SW 1271 (cell line): ENCODE results near the gene CRISP1.
"Not testable (repeated sequence)": the region's sequence is repeated elsewhere in the genome, so short reads cannot be mapped to it uniquely, and the experiment has no call there.

Experiments
- DNase-seq, 2 experiments: peaks; one replicate each; lab custom pipeline; 2025; lab: John Stamatoyannopoulos, UW

CRISP1 gene

GRCh38 chr6:49839957-49840356 is 26.4 kb downstream of the CRISP1 start:
- DNase-seq: no peak

DNA sequence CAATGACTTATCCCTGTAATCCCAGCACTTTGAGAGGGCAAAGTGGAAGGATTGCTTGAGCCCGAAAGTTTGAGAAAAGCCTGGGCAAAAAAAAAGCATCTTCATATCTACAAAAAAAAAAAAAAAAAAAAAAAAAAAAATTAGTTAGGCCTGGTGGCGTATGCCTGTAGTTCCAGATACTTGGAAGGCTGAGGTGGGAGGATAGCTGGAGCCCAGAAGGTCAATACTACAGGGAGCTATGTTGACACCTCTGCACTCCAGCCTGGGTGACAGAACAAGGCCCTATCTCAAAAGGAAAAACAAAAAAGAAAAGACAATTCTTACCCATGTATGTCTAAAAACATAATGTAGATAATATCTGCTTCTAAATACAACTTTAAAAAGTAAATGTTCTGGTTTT is 27.2 kb downstream of the CRISP1 start:
- no peak for DNase-seq

DNA sequence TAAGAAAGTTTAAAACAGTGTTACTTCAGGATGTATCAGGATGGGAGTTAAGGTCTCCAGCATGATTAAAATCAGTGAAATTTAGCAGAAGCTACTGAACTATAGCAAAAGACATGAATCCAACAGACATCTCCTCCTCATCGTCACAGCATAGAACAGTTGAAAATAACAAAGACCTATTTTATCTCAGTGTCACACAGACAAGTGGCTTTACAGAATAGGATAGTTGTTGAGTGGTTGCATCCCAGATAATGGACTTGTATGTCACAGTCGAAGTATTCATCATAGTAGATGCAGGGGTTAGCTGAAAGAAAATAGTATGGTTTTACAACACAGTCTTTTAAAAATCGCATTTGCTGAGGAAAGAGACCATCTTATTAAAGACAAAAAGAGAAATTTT is 31.2 kb downstream of the CRISP1 start:
- no peak for DNase-seq

- no peak for DNase-seq
These were observed 32.9 kb downstream of the CRISP1 start for GRCh38 chr6:49833386-49833785.

DNA sequence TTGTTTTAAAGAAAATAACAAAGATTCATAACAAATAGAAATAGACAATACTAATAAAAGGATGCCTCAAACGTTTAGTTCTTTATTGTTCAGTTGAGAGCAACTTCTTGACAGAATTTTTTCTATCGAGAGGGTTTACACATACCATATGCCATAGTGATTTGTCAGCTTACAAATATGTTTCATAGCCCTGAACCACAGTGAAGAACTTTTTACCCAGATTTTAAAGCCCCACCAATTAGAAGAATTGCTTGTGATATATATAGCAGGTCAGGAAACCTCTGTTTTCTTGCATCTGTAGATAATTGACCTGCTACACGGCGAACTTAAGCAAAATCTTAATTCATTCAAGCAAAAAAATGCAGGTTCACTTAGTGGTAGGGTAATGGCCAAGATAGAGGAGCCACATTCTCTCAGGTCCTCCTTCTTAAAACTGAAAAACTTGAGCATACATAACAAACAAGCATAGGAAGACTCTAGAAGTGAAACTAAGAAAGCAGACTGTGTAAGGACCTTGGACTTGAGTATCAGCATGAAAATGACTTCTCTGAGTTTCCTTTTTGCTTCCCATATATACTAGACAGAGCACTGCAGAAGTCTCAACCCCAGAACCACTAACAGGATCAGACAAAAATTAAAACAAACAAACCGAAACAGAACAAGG is 39.5 kb downstream of the CRISP1 start:
- DNase-seq: no peak

DNA sequence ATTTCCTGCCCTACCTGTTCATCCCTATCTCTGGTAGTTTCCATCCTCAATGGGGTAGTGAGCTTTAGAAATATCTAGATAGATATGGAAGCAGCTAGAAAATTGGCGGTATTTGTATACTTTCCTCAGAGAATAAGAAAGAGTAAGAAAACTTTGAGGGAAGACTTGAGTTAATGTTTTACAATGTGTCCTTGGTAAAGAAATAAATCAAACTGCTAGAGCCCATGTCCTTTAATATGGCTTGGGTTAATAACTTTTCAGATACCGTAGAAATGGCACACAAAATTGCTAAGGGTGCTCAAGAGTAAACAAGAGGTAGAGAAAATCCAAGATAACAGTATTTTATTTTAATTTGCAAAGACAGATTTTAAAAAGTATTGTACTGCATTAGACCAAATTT is 51.2 kb downstream of the CRISP1 start:
- DNase-seq: no peak

DNA sequence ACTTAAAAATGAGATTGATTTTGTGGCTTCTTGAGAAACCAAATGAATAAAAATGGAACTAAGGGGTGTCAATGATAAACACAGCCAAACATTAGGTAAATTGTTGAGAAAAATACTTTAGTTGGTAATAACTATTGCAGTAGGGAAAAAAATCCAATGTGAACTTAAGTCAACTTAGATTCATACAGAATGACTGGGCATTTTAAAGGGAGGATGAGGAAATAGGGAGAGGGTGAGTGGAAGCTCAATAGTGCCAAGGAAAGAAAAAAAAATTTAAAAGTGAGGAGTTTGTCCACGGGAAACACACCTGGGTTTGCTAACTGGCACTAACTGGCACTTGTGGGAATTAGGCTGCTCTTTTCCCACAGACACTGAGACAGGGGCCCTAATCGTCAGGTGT is 53.1 kb downstream of the CRISP1 start:
- no peak for DNase-seq

DNA sequence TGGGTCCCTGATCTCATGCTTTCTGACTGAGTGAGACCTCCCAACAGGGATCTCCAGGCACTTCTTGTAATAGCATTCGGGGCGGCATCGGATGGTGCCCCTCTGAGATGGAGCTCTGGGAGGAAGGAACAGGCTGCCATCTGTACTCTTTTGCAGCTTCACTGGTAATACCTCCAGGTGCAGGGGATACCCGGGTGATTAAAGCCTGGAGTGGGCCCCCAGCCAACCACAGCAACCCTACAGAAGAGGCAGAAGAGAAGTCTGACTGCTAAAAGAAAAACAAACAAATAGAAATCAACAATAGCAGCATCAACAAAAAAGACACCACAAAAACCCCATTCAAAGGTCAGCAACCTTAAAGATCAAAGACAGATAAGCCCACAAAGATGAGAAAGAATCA is 60.2 kb downstream of the CRISP1 start:
- DNase-seq: no peak

- no peak for DNase-seq
These were observed 61.1 kb downstream of the CRISP1 start for GRCh38 chr6:49805246-49805645.

GRCh38 chr6:49801525-49801924 is 64.8 kb downstream of the CRISP1 start:
- no peak for DNase-seq

DNA sequence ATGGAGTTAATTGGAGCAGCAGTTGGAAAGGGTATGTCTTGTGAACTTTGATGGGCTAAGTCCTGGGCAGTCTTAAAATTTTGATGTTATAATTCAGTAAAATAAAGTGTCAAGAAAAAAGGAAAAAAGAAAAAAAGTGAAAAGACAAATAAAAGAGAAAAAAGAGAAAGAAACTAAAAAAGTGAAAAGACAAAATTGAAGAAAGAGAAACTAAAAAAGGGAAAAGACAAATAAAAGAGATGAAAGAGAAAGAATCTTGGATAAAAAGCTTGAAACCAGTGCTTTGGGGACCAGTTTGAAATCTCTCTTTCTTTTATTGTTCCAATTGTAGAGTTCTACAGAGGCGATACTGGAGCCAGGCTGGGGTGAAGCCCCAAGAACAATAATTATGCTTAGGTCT is 67.2 kb downstream of the CRISP1 start:
- DNase-seq: no peak

- DNase-seq: not testable (repeated sequence)
These were observed 69.4 kb downstream of the CRISP1 start for GRCh38 chr6:49796842-49797455.

GRCh38 chr6:49790341-49790740 is 76.0 kb downstream of the CRISP1 start:
- DNase-seq: no peak

- DNase-seq: no peak
These were observed 79.2 kb downstream of the CRISP1 start, which contains the start of gene PGK2 for GRCh38 chr6:49787176-49787575. Gene PGK2 (minus strand): TSS chr6:49787285. CDS start chr6:49787187, 98 bp downstream.

DNA sequence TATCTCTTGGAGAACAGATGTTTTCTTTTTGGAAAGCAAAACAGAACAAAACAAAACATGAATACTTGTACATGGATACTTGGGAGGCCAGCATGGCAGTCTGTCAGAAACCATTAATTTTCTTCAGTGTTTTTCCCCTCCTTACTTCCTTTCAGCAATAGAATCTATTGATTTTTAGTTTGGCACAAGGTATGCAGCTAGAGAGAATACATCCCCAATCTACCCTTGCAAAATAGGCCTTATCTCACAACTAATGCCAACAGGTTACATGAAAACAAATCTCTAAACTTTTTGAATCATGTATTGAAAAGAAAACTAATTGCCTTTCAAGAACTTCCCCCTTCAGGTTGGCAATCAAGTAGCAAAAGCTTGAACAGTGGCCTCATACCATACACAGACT is 82.1 kb downstream of the CRISP1 start:
- DNase-seq: no peak
